ENCODE measurements around the gene C20orf144. TPM values are rescaled to one million over a fixed set of nuclear protein-coding genes. Genes with fewer than 3 reads are reported as not detected.
"Not testable (repeated sequence)": the region's sequence is repeated elsewhere in the genome, so short reads cannot be mapped to it uniquely, and the experiment has no call there.

Gene C20orf144
- total RNA-seq, 1 donor from 2014 or later: under 0.01 TPM

DNA sequence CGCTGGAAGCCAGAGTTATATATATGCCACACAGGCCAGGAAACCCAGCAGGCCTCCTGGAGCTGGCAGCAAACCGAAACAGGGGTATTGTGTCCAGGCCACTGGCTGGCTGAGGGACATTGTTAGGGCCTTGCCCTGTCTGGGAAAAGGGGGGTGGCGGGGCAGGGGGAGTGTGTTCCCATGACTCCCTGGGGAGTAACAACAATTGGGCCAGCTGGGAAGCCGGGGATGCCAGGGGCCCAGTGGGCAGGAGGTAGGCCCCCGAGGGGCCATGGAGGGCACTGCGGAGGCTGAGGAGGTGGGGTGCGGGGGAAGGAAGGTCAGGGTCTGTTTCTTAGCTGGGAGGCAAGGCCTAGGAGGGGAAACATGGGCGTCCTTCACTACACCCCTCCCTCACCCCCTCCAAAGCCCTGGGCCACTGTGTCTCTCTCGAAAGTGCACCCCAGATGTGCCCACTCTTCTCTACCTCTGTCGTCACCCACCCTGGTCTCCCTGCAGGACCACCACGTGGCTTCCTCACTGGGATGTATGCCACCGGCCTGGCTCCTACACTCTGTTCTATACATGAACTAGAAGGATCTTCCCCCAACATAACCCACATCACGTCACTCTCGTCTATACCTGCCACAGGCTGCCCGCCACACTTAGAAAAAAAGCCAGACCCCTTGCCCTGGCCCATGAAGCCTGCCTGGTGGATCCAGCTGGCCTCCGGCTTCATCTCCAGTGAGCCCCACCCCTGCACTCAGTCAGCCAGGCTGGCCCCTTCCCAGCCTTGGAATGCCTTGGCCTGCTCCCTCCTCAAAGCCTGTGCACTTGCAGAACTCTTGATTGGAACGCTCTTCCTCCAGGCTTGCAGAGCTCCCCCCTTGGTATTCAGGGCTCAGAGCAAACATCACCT lies 31.9 kb downstream of the C20orf144 start:
- DNase-seq (ENCODE audit: low read depth in 2 of 2): peak in 1 of 2 donors; percentile 37

DNA sequence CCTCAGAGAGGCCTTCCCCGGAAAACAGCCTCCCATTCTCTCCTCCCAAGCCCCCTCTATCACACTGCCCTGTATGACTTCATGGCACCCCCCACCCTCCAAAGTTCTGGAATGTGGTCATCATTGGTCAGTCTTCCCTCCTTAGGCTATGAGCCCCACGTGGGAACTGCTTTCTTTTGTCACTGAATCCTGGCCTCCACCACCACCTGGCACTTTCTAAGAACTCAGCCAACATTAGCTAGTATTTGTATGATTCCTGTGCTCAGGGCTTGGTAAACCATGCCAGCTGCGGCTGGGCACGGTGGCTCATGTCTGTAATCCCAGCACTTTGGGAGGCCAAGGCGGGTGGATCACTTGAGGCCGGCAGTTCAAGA lies 32.5 kb downstream of the C20orf144 start:
- no peak for DNase-seq (ENCODE audit: low read depth in 2 of 2)

DNA sequence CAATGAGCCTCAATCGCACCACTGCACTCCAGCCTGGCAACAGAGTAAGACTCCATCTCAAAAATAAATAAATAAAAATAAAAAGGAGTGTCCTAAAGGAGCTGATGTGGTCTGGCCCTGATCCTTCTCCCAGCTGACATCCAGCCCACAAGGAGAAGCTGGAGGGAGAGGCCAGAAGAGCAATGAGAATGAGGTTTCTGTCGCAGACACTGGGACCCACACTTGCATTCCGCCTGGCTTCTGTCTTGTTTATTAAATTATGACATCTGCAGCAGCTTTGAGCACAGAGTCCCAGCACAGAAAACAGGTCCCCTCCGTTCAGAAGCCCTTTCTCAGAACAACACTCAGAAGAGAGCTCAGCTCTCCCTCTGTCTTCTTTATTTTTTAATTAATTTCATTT lies 34.3 kb downstream of the C20orf144 start:
- no peak for DNase-seq (ENCODE audit: low read depth in 2 of 2)

DNA sequence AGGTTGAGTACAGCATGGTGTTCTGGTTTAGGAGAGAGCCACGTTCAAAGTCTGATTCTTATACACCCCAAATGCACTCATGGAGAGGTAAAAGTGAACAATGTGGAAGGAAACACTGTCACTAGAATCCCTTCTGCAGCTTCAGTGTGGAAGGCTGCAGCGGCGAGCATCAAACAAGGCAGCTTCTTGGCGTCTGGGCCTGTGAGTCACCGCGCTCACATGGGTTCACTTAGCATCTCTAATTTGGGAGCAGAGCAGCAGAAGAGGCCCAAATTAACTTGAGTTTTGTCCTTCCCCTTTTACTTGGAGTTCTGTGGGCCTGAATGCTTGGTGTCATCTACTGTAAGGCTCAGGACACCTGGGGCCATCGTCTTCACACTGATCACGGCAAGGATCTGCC lies 35.0 kb downstream of the C20orf144 start:
- no peak for DNase-seq (ENCODE audit: low read depth in 2 of 2)

DNA sequence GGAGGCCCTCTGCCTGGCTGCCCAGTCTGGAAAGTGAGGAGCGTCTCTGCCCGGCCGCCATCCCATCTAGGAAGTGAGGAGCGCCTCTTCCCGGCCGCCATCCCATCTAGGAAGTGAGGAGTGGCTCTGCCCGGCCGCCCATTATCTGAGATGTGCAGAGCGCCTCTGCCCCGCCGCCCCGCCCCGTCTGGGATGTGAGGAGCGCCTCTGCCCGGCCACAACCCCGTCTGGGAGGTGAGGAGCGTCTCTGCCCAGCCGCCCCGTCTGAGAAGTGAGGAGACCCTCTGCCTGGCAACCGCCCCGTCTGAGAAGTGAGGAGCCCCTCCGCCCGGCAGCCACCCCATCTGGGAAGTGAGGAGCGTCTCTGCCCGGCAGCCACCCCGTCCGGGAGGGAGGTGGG lies 36.8 kb downstream of the C20orf144 start:
- DNase-seq (ENCODE audit: low read depth in 2 of 2): not testable (repeated sequence)

DNA sequence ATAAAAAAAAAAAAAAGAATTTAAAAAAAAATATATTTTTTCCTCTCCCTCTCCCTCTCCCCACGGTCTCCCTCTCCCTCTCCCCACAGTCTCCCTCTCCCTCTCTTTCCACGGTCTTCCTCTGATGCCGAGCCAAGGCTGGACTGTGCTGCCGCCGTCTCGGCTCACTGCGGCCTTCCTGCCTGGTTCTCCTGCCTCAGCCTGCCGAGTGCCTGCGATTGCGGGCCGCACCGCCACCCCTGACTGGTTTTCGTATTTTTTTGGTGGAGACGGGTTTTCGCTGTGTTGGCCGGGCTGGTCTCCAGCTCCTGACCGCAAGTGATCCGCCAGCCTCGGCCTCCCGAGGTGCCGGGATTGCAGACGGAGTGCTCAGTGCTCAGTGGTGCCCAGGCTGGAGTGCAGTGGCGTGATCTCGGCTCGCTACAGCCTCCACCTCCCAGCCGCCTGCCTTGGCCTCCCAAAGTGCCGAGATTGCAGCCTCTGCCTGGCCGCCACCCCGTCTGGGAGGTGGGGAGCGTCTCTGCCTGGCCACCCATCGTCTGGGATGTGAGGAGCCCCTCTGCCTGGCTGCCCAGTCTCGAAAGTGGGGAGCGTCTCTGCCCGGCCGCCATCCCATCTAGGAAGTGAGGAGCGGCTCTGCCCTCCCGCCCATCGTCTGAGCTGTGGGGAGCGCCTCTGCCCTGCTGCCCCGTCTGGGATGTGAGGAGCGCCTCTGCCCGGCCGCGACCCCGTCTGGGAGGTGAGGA lies 38.7 kb downstream of the C20orf144 start:
- DNase-seq (ENCODE audit: low read depth in 2 of 2): not testable (repeated sequence)

DNA sequence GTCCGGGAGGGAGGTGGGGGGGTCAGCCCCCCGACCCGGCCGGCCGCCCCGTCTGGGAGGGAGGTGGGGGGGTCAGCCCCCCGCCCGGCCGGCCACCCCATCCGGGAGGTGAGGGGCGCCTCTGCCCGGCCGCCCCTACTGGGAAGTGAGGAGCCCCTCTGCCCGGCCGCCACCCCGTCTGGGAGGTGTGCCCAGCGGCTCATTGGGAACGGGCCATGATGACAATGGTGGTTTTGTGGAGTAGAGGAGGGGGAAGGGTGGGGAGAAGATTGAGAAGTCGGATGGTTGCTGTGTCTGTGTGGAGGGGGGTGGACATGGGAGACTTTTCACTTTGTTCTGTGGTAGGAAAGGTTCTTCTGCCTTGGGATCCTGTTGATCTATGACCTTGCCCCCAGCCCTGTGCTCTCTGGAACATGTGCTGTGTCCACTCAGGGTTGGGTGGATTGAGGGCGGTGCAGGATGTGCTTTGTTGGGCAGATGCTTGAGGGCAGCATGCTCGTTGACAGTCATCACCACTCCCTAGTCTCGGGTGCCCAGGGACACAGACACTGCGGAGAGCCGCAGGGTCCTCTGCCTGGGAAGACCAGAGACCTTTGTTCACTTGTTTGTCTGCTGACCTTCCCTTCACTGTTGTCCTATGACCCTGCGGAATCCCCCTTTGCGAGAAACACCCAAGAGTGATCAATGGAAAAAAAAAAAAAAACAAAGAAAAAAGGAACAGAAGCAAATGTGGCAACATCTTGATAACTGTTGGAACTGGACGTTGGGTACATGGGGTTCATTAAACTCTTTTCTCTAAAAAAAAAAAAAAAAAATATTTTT lies 39.7 kb downstream of the C20orf144 start:
- no peak for DNase-seq (ENCODE audit: low read depth in 2 of 2)

DNA sequence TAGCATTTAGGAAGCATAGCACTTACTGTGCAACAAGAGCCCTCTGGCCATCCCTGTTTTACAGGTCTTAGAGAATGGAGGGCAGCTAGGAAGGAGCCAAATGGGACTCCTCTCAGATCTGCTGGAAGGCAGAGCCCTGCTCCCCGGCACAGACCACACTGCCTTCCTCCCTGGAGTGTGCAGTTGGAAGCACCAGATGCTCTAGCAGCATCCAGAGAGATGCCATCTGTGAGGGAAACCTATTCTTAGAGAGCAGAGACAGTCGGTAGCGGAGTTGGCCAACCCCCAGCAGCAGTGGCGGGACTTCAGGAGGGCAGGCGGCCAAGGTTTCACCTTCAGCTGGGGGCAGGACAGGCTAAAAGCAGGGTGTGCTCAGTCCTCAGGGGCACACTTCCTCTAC lies 40.7 kb downstream of the C20orf144 start:
- no peak for DNase-seq (ENCODE audit: low read depth in 2 of 2)

DNA sequence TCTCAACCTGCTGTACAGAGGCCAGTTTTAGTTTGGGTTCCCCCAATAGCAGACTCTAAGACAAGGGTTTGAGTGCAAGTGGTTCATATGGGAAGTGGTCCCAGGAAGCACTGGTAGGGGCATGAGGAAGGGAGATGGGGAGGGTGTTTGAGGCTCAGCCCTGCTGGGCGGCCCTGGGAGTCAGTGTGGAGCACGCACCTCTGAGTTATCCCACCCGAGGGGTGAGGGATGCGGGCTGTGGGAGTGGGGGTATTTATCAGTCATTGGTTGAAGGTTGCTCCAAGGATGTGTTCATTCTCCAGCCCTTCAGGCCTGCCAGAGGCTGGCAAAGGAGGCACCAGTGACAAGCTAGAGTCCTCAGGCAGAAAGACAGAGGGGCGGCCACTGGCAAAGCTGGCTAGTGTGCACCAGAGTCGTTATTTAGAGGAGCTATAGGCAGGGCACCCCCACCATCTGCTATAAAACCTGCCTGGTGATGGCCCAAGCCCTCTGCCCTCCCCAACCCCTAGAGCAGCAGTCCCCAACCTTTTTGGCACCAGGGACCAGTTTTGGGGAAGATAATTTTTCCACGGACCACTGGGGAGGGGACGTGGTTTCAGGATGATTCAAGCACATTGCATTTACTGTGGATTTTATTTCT lies 41.5 kb downstream of the C20orf144 start:
- DNase-seq (ENCODE audit: low read depth in 2 of 2): no peak

DNA sequence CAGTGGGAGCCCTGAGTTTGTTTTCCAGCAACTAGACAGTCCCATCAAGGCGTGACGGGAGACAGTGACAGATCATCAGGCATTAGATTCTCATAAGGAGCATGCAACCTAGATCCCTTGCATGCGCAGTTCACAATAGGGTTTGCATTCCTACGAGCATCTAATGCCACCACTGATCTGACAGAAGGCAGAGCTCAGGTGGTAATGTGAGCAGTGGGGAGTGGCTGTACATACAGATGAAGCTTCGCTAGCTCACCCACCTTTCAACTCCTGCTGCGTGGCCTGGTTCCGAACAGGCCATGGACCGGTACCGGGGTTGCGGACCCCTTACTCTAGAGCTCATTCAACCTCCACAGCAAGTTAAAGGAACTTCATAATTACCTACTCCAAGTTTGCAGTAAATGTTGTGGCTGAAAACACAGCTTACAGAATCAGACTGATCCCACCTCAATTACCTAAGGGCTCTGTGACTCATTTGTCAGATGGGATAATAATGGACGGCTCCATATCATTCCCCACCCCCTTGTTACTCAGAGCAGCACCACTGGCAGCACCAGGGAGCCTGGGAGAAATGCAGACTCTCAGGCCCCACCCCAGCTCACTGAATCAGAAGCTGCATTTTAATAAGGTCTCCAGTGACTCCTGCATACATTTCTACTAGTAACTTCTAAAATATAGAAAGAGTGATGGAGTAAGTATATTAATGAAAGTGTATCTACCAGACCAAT lies 42.2 kb downstream of the C20orf144 start:
- no peak for DNase-seq (ENCODE audit: low read depth in 2 of 2)

DNA sequence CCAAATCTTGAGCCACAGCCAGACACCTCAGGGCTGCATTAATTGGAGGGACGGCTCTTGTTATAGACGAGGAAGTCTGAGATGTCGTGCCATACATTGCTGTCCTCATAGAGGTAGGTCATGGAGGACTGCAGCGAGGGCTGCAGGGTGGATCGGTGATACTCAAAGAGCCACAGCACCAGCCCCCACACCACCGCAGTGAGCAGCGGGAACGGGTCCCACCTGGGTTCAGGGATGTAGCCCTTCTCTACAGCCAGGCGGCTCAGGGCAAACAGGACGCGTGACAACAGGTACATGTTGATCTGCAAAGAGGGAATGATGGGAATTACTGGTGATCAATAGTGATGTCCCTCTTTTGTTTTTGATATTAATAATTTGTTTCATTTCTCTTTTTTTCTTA lies 45.5 kb downstream of the C20orf144 start:
- DNase-seq (ENCODE audit: low read depth in 2 of 2): no peak

DNA sequence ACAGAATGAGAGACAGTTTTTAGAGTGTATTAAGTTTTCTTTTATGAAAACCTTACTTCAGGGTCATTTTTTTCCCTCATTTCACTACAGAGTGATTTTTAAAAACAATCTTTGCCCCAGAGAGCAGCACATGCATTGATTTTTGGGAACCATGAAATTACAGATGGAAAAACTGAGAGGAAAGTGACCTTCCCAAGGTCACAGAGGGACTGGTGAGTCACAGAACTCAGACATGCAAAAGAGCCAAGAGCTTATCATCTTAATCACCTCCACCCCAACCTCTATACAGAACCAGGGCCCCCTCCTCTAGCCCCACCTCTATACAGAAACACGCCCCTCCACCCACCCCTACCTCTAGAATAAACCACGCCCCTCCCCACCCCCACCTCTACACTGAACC lies 47.3 kb downstream of the C20orf144 start:
- DNase-seq (ENCODE audit: low read depth in 2 of 2): no peak

DNA sequence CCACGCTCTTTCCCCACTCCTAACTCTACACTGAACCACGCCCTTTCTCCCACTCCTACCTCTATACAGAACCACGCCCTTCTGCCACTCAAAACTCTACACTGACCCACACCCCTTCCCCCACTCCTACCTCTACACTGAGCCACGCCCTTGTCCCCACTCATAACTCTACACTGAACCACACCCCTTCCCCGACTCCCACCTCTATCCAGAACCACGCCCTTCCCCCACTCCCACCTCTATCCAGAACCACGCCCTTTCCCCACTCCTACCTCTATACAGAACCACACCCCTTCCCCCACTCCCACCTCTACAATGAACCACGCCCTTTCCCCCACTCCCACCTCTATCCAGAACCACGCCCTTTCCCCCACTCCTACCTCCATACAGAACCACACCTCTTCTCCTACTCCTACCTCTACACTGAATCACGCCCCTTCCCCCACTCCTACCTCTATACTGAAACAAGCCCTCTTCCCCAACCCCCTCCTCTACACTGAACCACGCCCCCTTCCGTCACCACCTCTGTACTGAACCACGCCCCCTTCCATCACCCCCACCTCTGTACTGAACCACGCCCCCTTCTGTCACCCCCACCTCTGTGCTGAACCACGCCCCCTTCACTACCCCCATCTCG lies 47.9 kb downstream of the C20orf144 start:
- no peak for DNase-seq (ENCODE audit: low read depth in 2 of 2)

DNA sequence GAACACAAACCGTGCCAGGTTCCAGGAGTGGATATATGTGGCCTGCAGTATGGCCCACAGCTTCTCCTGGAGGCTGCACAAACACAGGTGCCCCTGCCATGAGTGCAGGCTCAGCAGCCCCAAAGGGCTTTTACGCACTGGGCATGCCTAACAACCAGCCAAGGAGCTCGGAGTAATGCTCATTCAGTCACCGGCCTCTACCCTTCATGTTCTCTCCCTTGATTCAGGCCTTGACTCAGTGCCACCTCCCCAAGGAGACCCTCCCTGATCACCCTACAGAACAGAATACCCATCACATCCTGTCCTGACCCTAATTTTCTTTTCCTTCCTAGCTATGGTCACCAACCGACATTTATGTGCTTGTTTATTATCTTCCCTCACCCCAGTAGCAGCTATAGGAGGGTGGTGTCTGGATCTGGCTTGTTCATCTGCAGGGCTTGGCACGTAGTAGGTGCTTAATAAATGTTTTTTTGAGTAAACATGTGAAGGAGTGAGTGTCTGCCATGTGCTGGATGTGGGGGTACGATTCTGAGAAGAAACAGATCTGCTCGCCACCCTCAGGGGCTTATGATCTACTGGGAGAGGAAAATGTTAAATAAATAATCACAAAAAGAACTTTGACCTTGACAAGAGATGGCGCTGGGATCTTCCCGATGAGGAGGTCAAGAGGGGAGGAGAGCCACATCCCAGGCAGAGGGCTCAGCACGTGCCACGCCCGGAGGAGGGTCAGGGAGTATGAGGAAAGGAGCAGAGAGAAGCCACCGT lies 48.7 kb downstream of the C20orf144 start:
- no peak for DNase-seq (ENCODE audit: low read depth in 2 of 2)

DNA sequence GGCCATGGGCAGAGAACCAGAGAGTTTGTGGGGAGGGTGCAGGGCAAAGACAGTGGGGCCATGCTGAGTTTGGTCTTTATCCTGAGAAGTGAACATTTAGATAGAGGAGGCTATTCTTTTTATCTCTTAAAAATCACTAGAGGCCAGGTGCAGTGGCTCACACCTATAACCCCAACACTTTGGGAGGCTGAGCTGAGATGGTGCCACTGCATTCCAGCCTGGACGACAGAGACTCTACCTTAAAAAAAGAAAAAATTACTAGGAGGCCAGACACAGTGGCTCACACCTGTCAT lies 49.3 kb downstream of the C20orf144 start:
- no peak for DNase-seq (ENCODE audit: low read depth in 2 of 2)

Other genes starting within 250 kb of the C20orf144 start
- gene SNTA1, start 218.6 kb upstream of the C20orf144 start, total RNA-seq: 5.4 TPM in 2 replicates
- 2.4 and 3.2 TPM in 2 replicates for gene CBFA2T2, start 172.2 kb upstream of the C20orf144 start, total RNA-seq
- 1.3 and 1.6 TPM in 2 replicates for gene ACTL10, start 4.6 kb downstream of the C20orf144 start, total RNA-seq
- 7.2 and 9.7 TPM in 2 replicates for gene NECAB3, start 12.1 kb downstream of the C20orf144 start, total RNA-seq
- 2.8 and 3.9 TPM in 2 replicates for gene E2F1, start 24.1 kb downstream of the C20orf144 start, total RNA-seq
- 3.9 and 4.0 TPM in 2 replicates for gene PXMP4, start 58.0 kb downstream of the C20orf144 start, total RNA-seq
- 0.44 and 0.99 TPM in 2 replicates for gene ZNF341, start 69.7 kb downstream of the C20orf144 start, total RNA-seq
- 30.3 and 34.1 TPM in 2 replicates for gene CHMP4B, start 149.0 kb downstream of the C20orf144 start, total RNA-seq

Measured in lung microvascular endothelial cell (primary cell).